Muscle of leg (tissue), 11 donors: Measurements from ENCODE around the gene HIPK2. TPM values are rescaled to one million over a fixed set of nuclear protein-coding genes. Genes with fewer than 3 reads are reported as not detected.

ENCODE experiments used
- DNase-seq: peaks from one replicate; pipeline ENCODE4 v3.0.0; 2013
- H3K27ac ChIP-seq: one replicate; pipeline ENCODE4 v1.5.1; 2013; ENCODE audit warnings: mild to moderate bottlenecking, low read length, control low read depth
- H3K27me3 ChIP-seq: one replicate; pipeline ENCODE4 v1.6.1; 2013; ENCODE audit warnings: low read length; ENCODE audit not compliant: control insufficient read depth, insufficient read depth
- H3K36me3 ChIP-seq: one replicate; pipeline ENCODE4 v1.6.1; 2013; ENCODE audit warnings: low read length; ENCODE audit not compliant: control insufficient read depth, insufficient read depth
- H3K4me1 ChIP-seq: one replicate; pipeline ENCODE4 v1.6.1; 2013; ENCODE audit warnings: low read length; ENCODE audit not compliant: control insufficient read depth, insufficient read depth
- H3K4me3 ChIP-seq: one replicate; pipeline ENCODE4 v1.5.1; 2013; ENCODE audit warnings: low read length, control low read depth
- H3K9me3 ChIP-seq: replicated peaks from 2 replicates; pipeline ENCODE4 v1.6.1; 2013; ENCODE audit warnings: low read depth, low read length; ENCODE audit not compliant: control insufficient read depth
- WGBS: methylation state at CpG from one replicate; pipeline ENCODE4 v1.1.5; 2013; ENCODE audit warnings: missing lambda C conversion rate; ENCODE audit not compliant: insufficient coverage; 5-methylcytosine and 5-hydroxymethylcytosine counted together
- polyA plus RNA-seq, 8 donors: library from polyadenylated mRNA; unstranded; fragments of 120-200 nt; gene quantifications; one replicate each; pipeline versions ENCODE4 v1.2.1 to v1.2.3, GENCODE V29; 2013; ENCODE audit warnings: inconsistent platforms in 1 of 8, low replicate concordance in 1 of 8; ENCODE audit not compliant: insufficient read length in 8 of 8, insufficient read depth in 1 of 8
- total RNA-seq: library from RNA; stranded (reverse); fragments of 120-200 nt; gene quantifications from one replicate; pipeline ENCODE4 v1.2.4, GENCODE V29; 2013

Gene HIPK2
- total and polyA plus RNA-seq, 9 donors, result 6.6 to 14.2 (median 10.3) TPM

- DNase-seq, result no peak
- no peaks in the 10 kb centered on the region for H3K27me3 ChIP-seq
- peaks cover 16% of the 10 kb centered on the region for H3K4me1 ChIP-seq
- H3K36me3 ChIP-seq, result no peaks in the 10 kb centered on the region
- WGBS, result 38% methylated on average over 2 of the region's 6 CpGs
- no peak overlapping the region for H3K4me3 ChIP-seq
- H3K27ac ChIP-seq, result no peak overlapping the region
- no peaks in the 10 kb centered on the region for H3K9me3 ChIP-seq
These were observed 32.1 kb downstream of the HIPK2 start for GRCh38 chr7:139745678-139746143.

GRCh38 chr7:139744768-139745677 lies 32.8 kb downstream of the HIPK2 start:
- Histone ChIP-seq H3K9me3 (no peaks in the 10 kb centered on the region), H3K4me3 (no peak overlapping the region), H3K27me3 (no peaks in the 10 kb centered on the region), H3K4me1 (peaks cover 23% of the 10 kb centered on the region), H3K27ac (no peak overlapping the region), H3K36me3 (no peaks in the 10 kb centered on the region)
- no peak for DNase-seq
- 73% methylated on average over 11 of the region's 18 CpGs for WGBS

- Histone ChIP-seq H3K27me3 (no peaks in the 10 kb centered on the region), H3K9me3 (no peaks in the 10 kb centered on the region), H3K4me1 (peaks cover 23% of the 10 kb centered on the region), H3K27ac (no peak overlapping the region), H3K36me3 (no peaks in the 10 kb centered on the region), H3K4me3 (no peak overlapping the region)
- DNase-seq, result no peak
- 90% methylated on average over 6 of the region's 10 CpGs for WGBS
These were observed 33.6 kb downstream of the HIPK2 start for GRCh38 chr7:139743967-139744767.

- no peaks in the 10 kb centered on the region for H3K9me3 ChIP-seq
- 50% methylated on average over 1 of the region's 2 CpGs for WGBS
- H3K4me1 ChIP-seq, result peaks cover 23% of the 10 kb centered on the region
- no peak overlapping the region for H3K4me3 ChIP-seq
- no peaks in the 10 kb centered on the region for H3K27me3 ChIP-seq
- peak; percentile 45 for DNase-seq
- H3K27ac ChIP-seq, result no peak overlapping the region
- H3K36me3 ChIP-seq, result no peaks in the 10 kb centered on the region
These were observed 34.4 kb downstream of the HIPK2 start for GRCh38 chr7:139743267-139743966.

GRCh38 chr7:139741789-139742344 lies 35.9 kb downstream of the HIPK2 start:
- WGBS, result no CpG with 5 or more reads among the region's 6 CpGs
- peaks cover 31% of the 10 kb centered on the region for H3K4me1 ChIP-seq
- no peaks in the 10 kb centered on the region for H3K9me3 ChIP-seq
- no peak overlapping the region for H3K4me3 ChIP-seq
- no peaks in the 10 kb centered on the region for H3K27me3 ChIP-seq
- no peak for DNase-seq
- H3K27ac ChIP-seq, result no peak overlapping the region
- H3K36me3 ChIP-seq, result no peaks in the 10 kb centered on the region

GRCh38 chr7:139741239-139741638 lies 36.6 kb downstream of the HIPK2 start:
- WGBS, result 91% methylated on average over 4 of the region's 7 CpGs
- Histone ChIP-seq H3K36me3 (no peaks in the 10 kb centered on the region), H3K9me3 (no peaks in the 10 kb centered on the region), H3K27me3 (no peaks in the 10 kb centered on the region), H3K4me3 (no peak overlapping the region), H3K27ac (no peak overlapping the region), H3K4me1 (peaks cover 31% of the 10 kb centered on the region)
- no peak for DNase-seq

- Histone ChIP-seq H3K4me3 (no peak overlapping the region), H3K27ac (no peak overlapping the region), H3K9me3 (no peaks in the 10 kb centered on the region), H3K4me1 (peaks cover 23% of the 10 kb centered on the region), H3K27me3 (no peaks in the 10 kb centered on the region), H3K36me3 (no peaks in the 10 kb centered on the region)
- DNase-seq, result peak; percentile 29
- WGBS, result 81% methylated on average over 16 of the region's 17 CpGs
These were observed 37.8 kb downstream of the HIPK2 start for GRCh38 chr7:139739863-139740597.

GRCh38 chr7:139738772-139739171 lies 39.0 kb downstream of the HIPK2 start:
- Histone ChIP-seq H3K36me3 (no peaks in the 10 kb centered on the region), H3K4me3 (no peak overlapping the region), H3K4me1 (peaks cover 27% of the 10 kb centered on the region), H3K27me3 (no peaks in the 10 kb centered on the region), H3K27ac (no peak overlapping the region), H3K9me3 (no peaks in the 10 kb centered on the region)
- DNase-seq, result no peak
- 86% methylated on average over 1 of the region's 3 CpGs for WGBS

- WGBS, result 40% methylated on average over 5 of the region's 6 CpGs
- no peak for DNase-seq
- Histone ChIP-seq H3K27ac (peak overlapping the region; percentile 37), H3K36me3 (no peaks in the 10 kb centered on the region), H3K4me3 (no peak overlapping the region), H3K4me1 (peaks cover 26% of the 10 kb centered on the region), H3K9me3 (no peaks in the 10 kb centered on the region), H3K27me3 (no peaks in the 10 kb centered on the region)
These were observed 39.7 kb downstream of the HIPK2 start for GRCh38 chr7:139738101-139738489.
